ENCODE data around the gene CHST15.
"Not testable (repeated sequence)": the region's sequence is repeated elsewhere in the genome, so short reads cannot be mapped to it uniquely, and the experiment has no call there.

CHST15 gene

GRCh38 chr10:124124123-124124768 lies 30.8 kb upstream of the CHST15 start:
- no peak for DNase-seq

- DNase-seq: no peak
Observed at GRCh38 chr10:124123156-124123555, 29.8 kb upstream of the CHST15 start.

- no peak for DNase-seq
Observed at GRCh38 chr10:124122211-124122610, 28.8 kb upstream of the CHST15 start.

GRCh38 chr10:124120410-124121061 lies 27.1 kb upstream of the CHST15 start:
- DNase-seq: no peak

GRCh38 chr10:124119946-124120345 lies 26.5 kb upstream of the CHST15 start:
- DNase-seq: no peak

GRCh38 chr10:124119216-124119615 lies 25.8 kb upstream of the CHST15 start:
- no peak for DNase-seq

GRCh38 chr10:124117833-124118232 lies 24.4 kb upstream of the CHST15 start:
- DNase-seq: no peak

- DNase-seq: no peak
Observed at GRCh38 chr10:124117511-124117785, 24.1 kb upstream of the CHST15 start.

- no peak for DNase-seq
Observed at GRCh38 chr10:124116771-124117510, 23.5 kb upstream of the CHST15 start.

- DNase-seq: no peak
Observed at GRCh38 chr10:124114696-124115095, 21.3 kb upstream of the CHST15 start.

- no peak for DNase-seq
Observed at GRCh38 chr10:124112891-124113580, 19.6 kb upstream of the CHST15 start.

- no peak for DNase-seq
Observed at GRCh38 chr10:124110882-124111281, 17.5 kb upstream of the CHST15 start.

- DNase-seq: no peak
Observed at GRCh38 chr10:124109261-124109660, 15.9 kb upstream of the CHST15 start.

- no peak for DNase-seq
Observed at GRCh38 chr10:124107072-124107471, 13.7 kb upstream of the CHST15 start.

GRCh38 chr10:124106241-124106879 lies 13.0 kb upstream of the CHST15 start:
- no peak for DNase-seq

- DNase-seq: no peak
Observed at GRCh38 chr10:124105594-124105993, 12.2 kb upstream of the CHST15 start.

- no peak for DNase-seq
Observed at GRCh38 chr10:124105045-124105444, 11.6 kb upstream of the CHST15 start.

- no peak for DNase-seq
Observed at GRCh38 chr10:124104011-124104627, 10.7 kb upstream of the CHST15 start.

GRCh38 chr10:124101351-124101750 lies 8.0 kb upstream of the CHST15 start:
- DNase-seq: no peak

- not testable (repeated sequence) for DNase-seq
Observed at GRCh38 chr10:124100651-124101050, 7.3 kb upstream of the CHST15 start.

GRCh38 chr10:124100124-124100523 lies 6.7 kb upstream of the CHST15 start:
- DNase-seq: no peak

- no peak for DNase-seq
Observed at GRCh38 chr10:124099604-124100003, 6.2 kb upstream of the CHST15 start.

GRCh38 chr10:124098575-124098974 lies 5.2 kb upstream of the CHST15 start:
- no peak for DNase-seq

Data from NCI-H2081 treated with DMSO at 0.1 percent for 48 hours (cell line).